Erythroblast (primary cell): ENCODE measurements around the gene NPFF.
A peak's percentile ranks its signal among the peaks of the same experiment; 100 is the strongest.

Experiments
- DNase-seq, 2 experiments: peaks; one replicate each; lab custom pipeline; 2025; lab: John Stamatoyannopoulos, UW
- GATA1 ChIP-seq: IDR thresholded peaks from 2 replicates; pipeline ENCODE4 v1.6.1; 2011; ENCODE audit warnings: low read depth, mild to moderate bottlenecking, control low read depth, low read length, moderate library complexity
- POLR2A ChIP-seq: IDR thresholded peaks from 2 replicates; pipeline ENCODE4 v1.6.1; 2011; ENCODE audit warnings: mild to moderate bottlenecking, low read length

Gene NPFF

GRCh38 chr12:53505086-53505485, 2.2 kb downstream of the NPFF start:
- TF ChIP-seq GATA1 (no peak), POLR2A (no peak)
- DNase-seq: no peak

GRCh38 chr12:53504004-53504920, 3.0 kb downstream of the NPFF start:
- no peak for DNase-seq
- no peak for TF ChIP-seq GATA1

- no peak for DNase-seq
- TF ChIP-seq GATA1 (no peak), POLR2A (no peak)
These were observed 4.1 kb downstream of the NPFF start for GRCh38 chr12:53502983-53503728.

GRCh38 chr12:53502331-53502730, 5.0 kb downstream of the NPFF start:
- TF ChIP-seq GATA1 (no peak), POLR2A (no peak)
- no peak for DNase-seq

GRCh38 chr12:53501615-53502181, 5.6 kb downstream of the NPFF start:
- no peak for DNase-seq
- TF ChIP-seq GATA1 (no peak), POLR2A (no peak)

GRCh38 chr12:53500776-53501614, 6.3 kb downstream of the NPFF start, which contains the start of gene TARBP2:
Gene TARBP2, plus strand, starts transcription at chr12:53501283. Its CDS starts 126 bp downstream, at chr12:53501409.
- TF ChIP-seq POLR2A (peak; percentile 70), GATA1 (no peak)
- DNase-seq: peak; percentile 99

- peak; percentile 80 to 81 for DNase-seq
- peak; percentile 80 for TF ChIP-seq POLR2A
- no peak for TF ChIP-seq GATA1
These were observed 7.0 kb downstream of the NPFF start for GRCh38 chr12:53500142-53500775.

GRCh38 chr12:53499266-53500141, 7.8 kb downstream of the NPFF start, which contains the start of gene MAP3K12:
Gene MAP3K12, minus strand, starts transcription at chr12:53499458. Its CDS starts 12,067 bp downstream, at chr12:53487391.
- DNase-seq: peak; percentile 56 to 59
- TF ChIP-seq GATA1 (no peak), POLR2A (no peak)

GRCh38 chr12:53498235-53498630, 9.1 kb downstream of the NPFF start:
- no peak for TF ChIP-seq POLR2A
- TF ChIP-seq GATA1: no peak
- DNase-seq: no peak

GRCh38 chr12:53497461-53497860, 9.8 kb downstream of the NPFF start:
- no peak for TF ChIP-seq POLR2A
- no peak for DNase-seq

- no peak for DNase-seq
- TF ChIP-seq GATA1 (no peak), POLR2A (no peak)
These were observed 10.6 kb downstream of the NPFF start for GRCh38 chr12:53496752-53497032.
